Measurements from ENCODE around the gene CYP4F2. TPM values are rescaled to one million over a fixed set of nuclear protein-coding genes. Genes with fewer than 3 reads are reported as not detected.
"Not testable (repeated sequence)": the region's sequence is repeated elsewhere in the genome, so short reads cannot be mapped to it uniquely, and the experiment has no call there.

The CYP4F2 gene
- total and polyA plus RNA-seq, 2 experiments from 2014 or later: not detected

DNA sequence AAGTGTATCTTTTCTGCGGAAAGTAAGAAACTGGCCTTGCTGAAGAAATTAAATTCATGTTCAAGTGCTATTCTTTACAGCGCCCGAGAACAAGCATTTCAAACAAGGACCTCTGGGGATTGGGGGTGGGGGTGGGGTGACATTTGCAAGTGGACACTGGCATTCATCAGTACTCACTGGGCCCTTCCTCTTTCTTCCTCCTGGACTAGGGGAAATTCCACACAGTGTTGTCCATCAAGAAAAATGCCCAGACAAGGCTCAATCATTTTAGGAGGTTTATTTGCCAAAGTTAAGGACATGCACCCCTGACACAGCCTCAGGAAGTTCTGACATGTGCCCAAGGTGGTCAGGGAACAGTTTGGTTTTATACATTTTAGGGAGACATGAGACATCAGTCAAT is 59.5 kb downstream of the CYP4F2 start:
- TF ChIP-seq, protein P1, sequence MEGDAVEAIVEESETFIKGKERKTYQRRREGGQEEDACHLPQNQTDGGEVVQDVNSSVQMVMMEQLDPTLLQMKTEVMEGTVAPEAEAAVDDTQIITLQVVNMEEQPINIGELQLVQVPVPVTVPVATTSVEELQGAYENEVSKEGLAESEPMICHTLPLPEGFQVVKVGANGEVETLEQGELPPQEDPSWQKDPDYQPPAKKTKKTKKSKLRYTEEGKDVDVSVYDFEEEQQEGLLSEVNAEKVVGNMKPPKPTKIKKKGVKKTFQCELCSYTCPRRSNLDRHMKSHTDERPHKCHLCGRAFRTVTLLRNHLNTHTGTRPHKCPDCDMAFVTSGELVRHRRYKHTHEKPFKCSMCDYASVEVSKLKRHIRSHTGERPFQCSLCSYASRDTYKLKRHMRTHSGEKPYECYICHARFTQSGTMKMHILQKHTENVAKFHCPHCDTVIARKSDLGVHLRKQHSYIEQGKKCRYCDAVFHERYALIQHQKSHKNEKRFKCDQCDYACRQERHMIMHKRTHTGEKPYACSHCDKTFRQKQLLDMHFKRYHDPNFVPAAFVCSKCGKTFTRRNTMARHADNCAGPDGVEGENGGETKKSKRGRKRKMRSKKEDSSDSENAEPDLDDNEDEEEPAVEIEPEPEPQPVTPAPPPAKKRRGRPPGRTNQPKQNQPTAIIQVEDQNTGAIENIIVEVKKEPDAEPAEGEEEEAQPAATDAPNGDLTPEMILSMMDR (IDR thresholded peaks at IDR 0.05; ENCODE audit: poor library complexity): no peak
- no peaks in the 10 kb centered on the region for H3K9me2 ChIP-seq (replicated peaks; ENCODE audit: insufficient read depth)
- no peak overlapping the region for H3K27ac ChIP-seq
- H4K20me1 ChIP-seq (ENCODE audit: insufficient read depth, poor library complexity, severe bottlenecking): no peaks in the 10 kb centered on the region
- 91% methylated on average over 3 of the region's 3 CpGs for WGBS (ENCODE audit: low lambda C conversion rate, missing lambda C conversion rate)
- H3K4me3 ChIP-seq: no peak overlapping the region
- no peaks in the 10 kb centered on the region for H3K79me2 ChIP-seq
- H2AFZ ChIP-seq: no peak overlapping the region
- no peak for DNase-seq (ENCODE audit: low spot score)
- no peaks in the 10 kb centered on the region for H3K9me3 ChIP-seq (ENCODE audit: low read depth)
- H3K4me2 ChIP-seq: no peak overlapping the region
- no peaks in the 10 kb centered on the region for H3K27me3 ChIP-seq
- no peaks in the 10 kb centered on the region for H3K36me3 ChIP-seq (replicated peaks; ENCODE audit: insufficient read depth, low read depth)
- H3K4me1 ChIP-seq (ENCODE audit: insufficient read depth): no peaks in the 10 kb centered on the region

DNA sequence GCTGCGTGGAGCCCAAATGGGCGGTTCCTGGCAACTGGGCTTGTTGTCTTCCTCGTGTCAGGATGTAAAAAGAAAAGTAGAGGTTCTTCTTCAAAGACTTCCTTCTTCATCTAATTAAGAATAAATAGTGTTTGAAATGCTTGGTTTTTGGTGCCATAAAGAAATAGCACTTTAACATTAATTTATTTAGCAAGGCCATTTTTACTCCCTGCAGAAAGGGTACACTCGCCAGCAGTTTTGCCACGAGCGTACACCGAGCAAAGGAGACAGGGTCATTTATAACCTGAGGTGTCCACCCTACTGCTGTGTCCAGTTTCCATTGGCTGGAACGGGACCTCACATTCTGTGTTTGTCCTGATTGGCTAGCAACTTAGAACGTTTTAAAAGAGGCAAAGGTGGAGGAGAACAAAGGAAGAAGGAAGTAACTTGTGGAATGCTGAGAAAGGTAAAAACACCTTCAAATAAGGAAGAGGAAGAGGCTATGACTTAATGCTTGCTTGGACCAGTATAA is 60.6 kb downstream of the CYP4F2 start:
- H3K9me3 ChIP-seq (ENCODE audit: low read depth): no peaks in the 10 kb centered on the region
- H3K79me2 ChIP-seq: no peaks in the 10 kb centered on the region
- no peaks in the 10 kb centered on the region for H3K4me1 ChIP-seq (ENCODE audit: insufficient read depth)
- 79% methylated on average over 9 of the region's 9 CpGs for WGBS (ENCODE audit: low lambda C conversion rate, missing lambda C conversion rate)
- TF ChIP-seq, protein P1 (IDR thresholded peaks at IDR 0.05; ENCODE audit: poor library complexity): no peak
- TF ChIP-seq EZH2 (IDR thresholded peaks at IDR 0.05; ENCODE audit: borderline replicate concordance): no peak
- H3K4me3 ChIP-seq: no peak overlapping the region
- H3K4me2 ChIP-seq: no peak overlapping the region
- H3K27ac ChIP-seq: no peak overlapping the region
- H3K36me3 ChIP-seq (replicated peaks; ENCODE audit: insufficient read depth, low read depth): no peaks in the 10 kb centered on the region
- no peak overlapping the region for H2AFZ ChIP-seq
- no peaks in the 10 kb centered on the region for H4K20me1 ChIP-seq (ENCODE audit: insufficient read depth, poor library complexity, severe bottlenecking)
- no peaks in the 10 kb centered on the region for H3K27me3 ChIP-seq
- no peaks in the 10 kb centered on the region for H3K9me2 ChIP-seq (replicated peaks; ENCODE audit: insufficient read depth)
- DNase-seq (ENCODE audit: low spot score): no peak

DNA sequence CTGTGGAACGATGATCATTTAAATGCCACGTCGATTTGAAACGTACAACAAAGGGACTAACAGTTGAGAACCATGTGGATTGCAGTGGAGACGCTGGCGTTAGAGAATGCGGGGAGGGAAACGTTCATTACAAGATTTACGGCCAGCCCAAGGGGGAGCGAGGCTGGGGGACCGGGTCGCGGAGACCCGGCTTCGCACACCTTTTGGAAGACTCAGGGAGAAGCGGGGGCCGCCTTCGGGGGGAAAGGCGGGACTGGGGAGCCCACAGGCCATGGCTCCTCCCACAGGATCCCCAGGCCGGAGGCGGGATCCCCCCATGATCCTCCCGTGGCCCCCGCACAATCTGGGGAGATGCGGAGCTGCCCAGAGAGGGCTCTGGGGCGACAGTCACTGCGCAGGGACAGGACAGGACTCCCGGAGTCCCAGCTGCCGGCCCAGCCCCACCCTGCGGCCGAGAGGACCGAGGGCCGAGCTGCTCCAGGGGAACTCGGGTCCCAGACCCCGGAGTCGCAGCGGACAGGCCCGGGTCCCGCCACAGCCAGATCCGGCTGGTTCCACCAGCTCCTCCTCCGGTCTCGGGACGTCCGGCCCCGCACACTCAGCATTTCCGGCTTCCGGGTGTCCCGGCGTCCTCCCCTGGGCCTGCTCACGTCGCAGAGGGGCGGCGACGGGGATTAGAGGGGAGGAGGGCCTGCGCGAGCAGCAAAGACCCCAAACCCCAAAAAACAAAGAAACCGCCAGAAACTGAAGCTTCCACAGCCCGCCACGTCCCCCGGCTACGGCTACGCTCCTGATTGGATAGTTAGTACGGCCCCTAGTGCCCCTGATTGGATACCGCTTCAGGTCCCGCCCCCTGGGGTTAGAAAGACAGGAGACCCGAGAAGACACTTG is 61.3 kb downstream of the CYP4F2 start:
- WGBS (ENCODE audit: low lambda C conversion rate, missing lambda C conversion rate): 91% methylated on average over 49 of the region's 65 CpGs
- TF ChIP-seq EZH2 (IDR thresholded peaks at IDR 0.05; ENCODE audit: borderline replicate concordance) (no peak), EZH2phosphoT487 (IDR thresholded peaks at IDR 0.05; ENCODE audit: low read depth, severe bottlenecking, unreplicated experiment) (no peak)
- TF ChIP-seq, protein P1 (IDR thresholded peaks at IDR 0.05; ENCODE audit: poor library complexity): no peak
- Histone ChIP-seq H3K9me3 (ENCODE audit: low read depth) (no peaks in the 10 kb centered on the region), H2AFZ (no peak overlapping the region), H3K36me3 (replicated peaks; ENCODE audit: insufficient read depth, low read depth) (no peaks in the 10 kb centered on the region), H3K4me2 (no peak overlapping the region), H3K27ac (no peak overlapping the region), H3K9me2 (replicated peaks; ENCODE audit: insufficient read depth) (no peaks in the 10 kb centered on the region), H4K20me1 (ENCODE audit: insufficient read depth, poor library complexity, severe bottlenecking) (no peaks in the 10 kb centered on the region), H3K4me1 (ENCODE audit: insufficient read depth) (no peaks in the 10 kb centered on the region), H3K4me3 (no peak overlapping the region), H3K27me3 (no peaks in the 10 kb centered on the region), H3K79me2 (no peaks in the 10 kb centered on the region)
- DNase-seq (ENCODE audit: low spot score): no peak

DNA sequence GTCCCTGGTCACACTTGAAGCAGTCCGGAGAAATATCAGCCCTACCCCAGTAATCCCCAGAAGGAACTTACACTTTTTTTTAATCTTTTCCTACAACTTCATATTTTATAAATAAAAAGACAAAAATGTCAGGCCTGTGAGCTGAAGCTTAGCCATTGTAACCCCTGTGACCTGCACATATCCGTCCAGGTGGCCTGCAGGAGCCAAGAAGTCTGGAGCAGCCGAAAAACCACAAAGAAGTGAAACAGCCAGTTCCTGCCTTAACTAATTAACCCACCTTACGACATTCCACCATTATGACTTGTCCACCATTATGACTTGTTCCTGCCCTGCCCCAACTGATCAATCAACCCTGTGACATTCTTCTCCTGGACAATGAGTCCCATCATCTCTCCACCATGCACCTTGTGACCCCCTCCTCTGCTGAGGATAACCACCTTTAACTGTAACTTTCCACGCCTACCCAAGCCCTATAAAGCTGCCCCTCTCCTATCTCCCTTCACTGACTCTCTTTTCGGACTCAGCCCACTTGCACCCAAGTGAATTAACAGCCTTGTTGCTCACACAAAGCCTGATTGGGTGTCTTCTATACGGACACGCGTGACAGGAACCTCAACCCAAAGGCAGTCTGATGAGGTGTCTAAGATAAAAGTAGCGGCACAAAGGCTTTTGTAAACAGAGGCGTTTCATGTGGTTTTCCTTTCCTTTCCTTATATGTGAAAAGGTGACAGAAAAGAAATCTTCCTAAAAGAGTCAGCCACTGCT is 62.1 kb downstream of the CYP4F2 start:
- not testable (repeated sequence) for H3K9me2 ChIP-seq (replicated peaks; ENCODE audit: insufficient read depth); H3K4me2 ChIP-seq; H3K4me3 ChIP-seq; H3K4me1 ChIP-seq (ENCODE audit: insufficient read depth); H3K27ac ChIP-seq; H3K27me3 ChIP-seq; H3K9me3 ChIP-seq (ENCODE audit: low read depth); DNase-seq (ENCODE audit: low spot score); H2AFZ ChIP-seq; H4K20me1 ChIP-seq (ENCODE audit: insufficient read depth, poor library complexity, severe bottlenecking); H3K79me2 ChIP-seq; H3K36me3 ChIP-seq (replicated peaks; ENCODE audit: insufficient read depth, low read depth)
- WGBS (ENCODE audit: low lambda C conversion rate, missing lambda C conversion rate): 77% methylated on average over 11 of the region's 11 CpGs

DNA sequence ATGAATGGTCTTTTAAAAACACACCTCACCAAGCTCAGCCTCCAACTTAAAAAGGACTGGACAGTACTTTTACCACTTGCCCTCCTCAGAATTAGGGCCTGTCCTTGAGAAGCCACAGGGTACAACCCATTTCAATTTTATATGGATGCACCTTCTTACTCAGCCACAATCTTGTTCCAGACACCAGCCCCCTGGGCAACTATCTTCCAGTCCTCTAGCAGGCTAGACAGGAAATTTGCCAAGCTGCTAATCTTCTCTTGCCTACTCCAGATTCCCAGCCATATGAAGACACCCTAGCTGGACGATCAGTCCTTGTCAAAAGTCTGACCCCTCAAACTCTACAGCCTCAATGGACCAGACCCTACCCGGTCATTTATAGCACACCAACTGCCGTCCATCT is 63.6 kb downstream of the CYP4F2 start:
- H3K79me2 ChIP-seq; H2AFZ ChIP-seq; H3K4me3 ChIP-seq; DNase-seq (ENCODE audit: low spot score); H3K4me1 ChIP-seq (ENCODE audit: insufficient read depth); H3K9me2 ChIP-seq (replicated peaks; ENCODE audit: insufficient read depth); H3K4me2 ChIP-seq; H4K20me1 ChIP-seq (ENCODE audit: insufficient read depth, poor library complexity, severe bottlenecking); H3K27me3 ChIP-seq; H3K36me3 ChIP-seq (replicated peaks; ENCODE audit: insufficient read depth, low read depth); H3K9me3 ChIP-seq (ENCODE audit: low read depth); H3K27ac ChIP-seq: not testable (repeated sequence)
- 63% methylated on average over 3 of the region's 3 CpGs for WGBS (ENCODE audit: low lambda C conversion rate, missing lambda C conversion rate)
